Measurements from ENCODE around the gene PACRG.

The PACRG gene

DNA sequence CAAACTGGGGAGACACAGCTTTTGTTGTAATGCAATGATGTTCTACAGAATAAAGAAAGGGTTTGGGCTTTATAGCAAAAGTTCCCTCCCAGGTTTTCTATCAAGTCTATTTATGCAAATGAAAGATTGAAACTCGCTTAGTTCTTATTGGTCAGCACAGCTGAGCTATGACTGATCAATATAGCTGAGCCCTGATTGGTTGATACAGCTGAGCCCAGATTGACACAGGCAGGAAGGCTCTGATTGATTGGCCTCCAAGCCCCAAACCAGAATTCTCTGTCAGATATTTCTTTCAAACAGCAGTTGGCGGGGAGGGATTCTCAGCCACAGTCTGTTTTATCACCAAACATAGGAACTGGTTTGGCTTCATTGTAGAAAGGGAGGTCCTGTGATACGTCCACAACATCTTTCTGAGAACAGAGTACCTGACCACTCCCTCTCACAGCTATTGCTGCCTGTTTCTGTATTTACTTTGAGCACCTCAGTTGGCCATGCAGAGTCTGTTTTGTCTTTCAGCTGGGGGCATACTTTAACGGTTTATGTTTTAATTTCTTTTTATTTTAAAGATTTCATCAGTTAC, 223.5 kb downstream of the PACRG start:
- Histone ChIP-seq H3K27ac (ENCODE audit: poor library complexity, severe bottlenecking) (no peak overlapping the region), H3K27me3 (ENCODE audit: insufficient read depth, poor library complexity, severe bottlenecking) (no peaks in the 10 kb centered on the region), H3K9me3 (ENCODE audit: severe bottlenecking) (no peaks in the 10 kb centered on the region), H3K4me3 (ENCODE audit: severe bottlenecking) (no peak overlapping the region), H3K36me3 (ENCODE audit: low read depth) (no peaks in the 10 kb centered on the region), H3K4me1 (ENCODE audit: insufficient read depth, poor library complexity, severe bottlenecking) (no peaks in the 10 kb centered on the region)
- DNase-seq (ENCODE audit: low spot score): no peak
- TF ChIP-seq, protein P1, sequence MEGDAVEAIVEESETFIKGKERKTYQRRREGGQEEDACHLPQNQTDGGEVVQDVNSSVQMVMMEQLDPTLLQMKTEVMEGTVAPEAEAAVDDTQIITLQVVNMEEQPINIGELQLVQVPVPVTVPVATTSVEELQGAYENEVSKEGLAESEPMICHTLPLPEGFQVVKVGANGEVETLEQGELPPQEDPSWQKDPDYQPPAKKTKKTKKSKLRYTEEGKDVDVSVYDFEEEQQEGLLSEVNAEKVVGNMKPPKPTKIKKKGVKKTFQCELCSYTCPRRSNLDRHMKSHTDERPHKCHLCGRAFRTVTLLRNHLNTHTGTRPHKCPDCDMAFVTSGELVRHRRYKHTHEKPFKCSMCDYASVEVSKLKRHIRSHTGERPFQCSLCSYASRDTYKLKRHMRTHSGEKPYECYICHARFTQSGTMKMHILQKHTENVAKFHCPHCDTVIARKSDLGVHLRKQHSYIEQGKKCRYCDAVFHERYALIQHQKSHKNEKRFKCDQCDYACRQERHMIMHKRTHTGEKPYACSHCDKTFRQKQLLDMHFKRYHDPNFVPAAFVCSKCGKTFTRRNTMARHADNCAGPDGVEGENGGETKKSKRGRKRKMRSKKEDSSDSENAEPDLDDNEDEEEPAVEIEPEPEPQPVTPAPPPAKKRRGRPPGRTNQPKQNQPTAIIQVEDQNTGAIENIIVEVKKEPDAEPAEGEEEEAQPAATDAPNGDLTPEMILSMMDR (IDR thresholded peaks at IDR 0.05; ENCODE audit: poor library complexity, severe bottlenecking): no peak
- ATAC-seq (ENCODE audit: low read depth): no peak

- ATAC-seq (ENCODE audit: low read depth) (no peak), DNase-seq (ENCODE audit: low spot score) (no peak)
- no peaks in the 10 kb centered on the region for H3K9me3 ChIP-seq (ENCODE audit: severe bottlenecking)
- H3K27me3 ChIP-seq (ENCODE audit: insufficient read depth, poor library complexity, severe bottlenecking): no peaks in the 10 kb centered on the region
- TF ChIP-seq, protein P1 (IDR thresholded peaks at IDR 0.05; ENCODE audit: poor library complexity, severe bottlenecking): no peak
- H3K36me3 ChIP-seq (ENCODE audit: low read depth): no peaks in the 10 kb centered on the region
- no peak overlapping the region for H3K4me3 ChIP-seq (ENCODE audit: severe bottlenecking)
- no peak overlapping the region for H3K27ac ChIP-seq (ENCODE audit: poor library complexity, severe bottlenecking)
- no peaks in the 10 kb centered on the region for H3K4me1 ChIP-seq (ENCODE audit: insufficient read depth, poor library complexity, severe bottlenecking)
These were observed 224.6 kb downstream of the PACRG start for GRCh38 chr6:162952423-162952822.

- ATAC-seq (ENCODE audit: low read depth): no peak
- Histone ChIP-seq H3K4me1 (ENCODE audit: insufficient read depth, poor library complexity, severe bottlenecking) (no peaks in the 10 kb centered on the region), H3K27ac (ENCODE audit: poor library complexity, severe bottlenecking) (no peak overlapping the region), H3K27me3 (ENCODE audit: insufficient read depth, poor library complexity, severe bottlenecking) (no peaks in the 10 kb centered on the region), H3K36me3 (ENCODE audit: low read depth) (no peaks in the 10 kb centered on the region), H3K9me3 (ENCODE audit: severe bottlenecking) (no peaks in the 10 kb centered on the region), H3K4me3 (ENCODE audit: severe bottlenecking) (no peak overlapping the region)
- DNase-seq (ENCODE audit: low spot score): no peak
- TF ChIP-seq, protein P1 (IDR thresholded peaks at IDR 0.05; ENCODE audit: poor library complexity, severe bottlenecking): no peak
These were observed 229.3 kb downstream of the PACRG start for GRCh38 chr6:162957062-162957461.

- no peak overlapping the region for H3K4me3 ChIP-seq (ENCODE audit: severe bottlenecking)
- no peaks in the 10 kb centered on the region for H3K9me3 ChIP-seq (ENCODE audit: severe bottlenecking)
- TF ChIP-seq, protein P1 (IDR thresholded peaks at IDR 0.05; ENCODE audit: poor library complexity, severe bottlenecking): no peak
These were observed 233.1 kb downstream of the PACRG start for GRCh38 chr6:162960679-162961457.

DNA sequence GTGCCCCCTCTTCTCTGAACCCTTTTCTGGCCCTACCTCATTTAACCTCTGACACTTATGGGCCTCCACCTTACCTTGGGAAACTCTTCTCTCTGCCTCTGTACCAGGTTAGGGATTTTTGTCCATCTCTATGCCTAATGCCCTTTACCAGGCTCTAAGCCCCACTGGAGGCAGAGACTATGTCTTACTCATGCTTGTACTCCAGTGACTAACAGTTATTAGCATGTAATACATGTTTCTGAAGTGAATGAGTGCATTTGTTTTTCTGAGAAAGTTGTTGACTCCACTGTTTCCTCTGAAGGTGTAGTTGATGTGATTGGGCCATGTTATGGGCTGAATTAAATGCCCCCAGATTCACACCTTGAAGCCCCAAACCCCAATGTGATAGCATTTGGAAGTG, 234.3 kb downstream of the PACRG start:
- Histone ChIP-seq H3K27ac (ENCODE audit: poor library complexity, severe bottlenecking) (no peak overlapping the region), H3K36me3 (ENCODE audit: low read depth) (no peaks in the 10 kb centered on the region), H3K4me1 (ENCODE audit: insufficient read depth, poor library complexity, severe bottlenecking) (peaks cover 20% of the 10 kb centered on the region), H3K27me3 (ENCODE audit: insufficient read depth, poor library complexity, severe bottlenecking) (no peaks in the 10 kb centered on the region), H3K9me3 (ENCODE audit: severe bottlenecking) (no peaks in the 10 kb centered on the region), H3K4me3 (ENCODE audit: severe bottlenecking) (no peak overlapping the region)
- ATAC-seq (ENCODE audit: low read depth): no peak
- no peak for DNase-seq (ENCODE audit: low spot score)
- TF ChIP-seq, protein P1 (IDR thresholded peaks at IDR 0.05; ENCODE audit: poor library complexity, severe bottlenecking): no peak

More at GRCh38 chr6:162960679-162961457, 233.1 kb downstream of the PACRG start:
- no peak for ATAC-seq (ENCODE audit: low read depth)
- Histone ChIP-seq H3K27me3 (ENCODE audit: insufficient read depth, poor library complexity, severe bottlenecking) (no peaks in the 10 kb centered on the region), H3K36me3 (ENCODE audit: low read depth) (no peaks in the 10 kb centered on the region), H3K27ac (ENCODE audit: poor library complexity, severe bottlenecking) (no peak overlapping the region), H3K4me1 (ENCODE audit: insufficient read depth, poor library complexity, severe bottlenecking) (peaks cover 20% of the 10 kb centered on the region)
- no peak for DNase-seq (ENCODE audit: low spot score)
